ENCODE measurements around the gene NAGPA. TPM values are rescaled to one million over a fixed set of nuclear protein-coding genes. Genes with fewer than 3 reads are reported as not detected.

NAGPA gene
- total and polyA plus RNA-seq, 2 experiments from 2014 or later, result 6.3 to 20.7 TPM

- Mint-ChIP-seq H3K4me1 (peaks cover 6% of the 10 kb centered on the region), H3K36me3 (ENCODE audit: low read depth) (no peaks in the 10 kb centered on the region), H3K4me3 (no peak overlapping the region), H3K27ac (0 out of 2 replicates have a peak overlapping the region, but pooled peaks have one; percentile 28), H3K9me3 (no peaks in the 10 kb centered on the region), H3K27me3 (ENCODE audit: insufficient read depth, low read depth, poor library complexity) (peaks cover 5% of the 10 kb centered on the region)
- Histone ChIP-seq H3K79me2 (replicated peaks; ENCODE audit: insufficient read depth) (no peaks in the 10 kb centered on the region), H3K9me2 (ENCODE audit: insufficient read depth) (no peaks in the 10 kb centered on the region), H3F3A (replicated peaks; ENCODE audit: low read depth) (no peaks in the 10 kb centered on the region), H4K20me1 (replicated peaks; ENCODE audit: insufficient read depth) (no peaks in the 10 kb centered on the region), H3K4me2 (no peak overlapping the region), H3K4me1 (ENCODE audit: insufficient read depth) (no peaks in the 10 kb centered on the region), H3K4me3 (no peak overlapping the region), H3K27ac (ENCODE audit: low read depth) (no peak overlapping the region), H2AFZ (no peak overlapping the region), H3K36me3 (ENCODE audit: insufficient read depth) (no peaks in the 10 kb centered on the region), H3K27me3 (ENCODE audit: insufficient read depth) (peaks cover 2% of the 10 kb centered on the region)
- TF ChIP-seq CREB1 (CRISPR knock-in tag; IDR thresholded peaks at IDR 0.05; ENCODE audit: low read depth) (no peak), STAT1 (IDR thresholded peaks at IDR 0.05; ENCODE audit: unreplicated experiment) (no peak), ZNF114 (CRISPR knock-in tag; IDR thresholded peaks at IDR 0.05) (no peak), JUNB (IDR thresholded peaks at IDR 0.05; ENCODE audit: unreplicated experiment) (no peak), CTCF (conservative IDR thresholded peaks at IDR 0.05; ENCODE audit: low read depth in 2 of 2) (no peak), EZH2phosphoT487 (IDR thresholded peaks at IDR 0.05; ENCODE audit: unreplicated experiment) (no peak), ZNF331 (CRISPR knock-in tag; IDR thresholded peaks at IDR 0.05; ENCODE audit: low read depth) (no peak), ZNF462 (CRISPR knock-in tag; IDR thresholded peaks at IDR 0.05) (no peak), NANOG (IDR thresholded peaks at IDR 0.05; ENCODE audit: borderline replicate concordance) (no peak), POLR2AphosphoS5 (IDR thresholded peaks at IDR 0.05; ENCODE audit: low read depth) (no peak), EZH2 (IDR thresholded peaks at IDR 0.05; ENCODE audit: low read depth, unreplicated experiment) (no peak)
- TF ChIP-seq, protein P1, sequence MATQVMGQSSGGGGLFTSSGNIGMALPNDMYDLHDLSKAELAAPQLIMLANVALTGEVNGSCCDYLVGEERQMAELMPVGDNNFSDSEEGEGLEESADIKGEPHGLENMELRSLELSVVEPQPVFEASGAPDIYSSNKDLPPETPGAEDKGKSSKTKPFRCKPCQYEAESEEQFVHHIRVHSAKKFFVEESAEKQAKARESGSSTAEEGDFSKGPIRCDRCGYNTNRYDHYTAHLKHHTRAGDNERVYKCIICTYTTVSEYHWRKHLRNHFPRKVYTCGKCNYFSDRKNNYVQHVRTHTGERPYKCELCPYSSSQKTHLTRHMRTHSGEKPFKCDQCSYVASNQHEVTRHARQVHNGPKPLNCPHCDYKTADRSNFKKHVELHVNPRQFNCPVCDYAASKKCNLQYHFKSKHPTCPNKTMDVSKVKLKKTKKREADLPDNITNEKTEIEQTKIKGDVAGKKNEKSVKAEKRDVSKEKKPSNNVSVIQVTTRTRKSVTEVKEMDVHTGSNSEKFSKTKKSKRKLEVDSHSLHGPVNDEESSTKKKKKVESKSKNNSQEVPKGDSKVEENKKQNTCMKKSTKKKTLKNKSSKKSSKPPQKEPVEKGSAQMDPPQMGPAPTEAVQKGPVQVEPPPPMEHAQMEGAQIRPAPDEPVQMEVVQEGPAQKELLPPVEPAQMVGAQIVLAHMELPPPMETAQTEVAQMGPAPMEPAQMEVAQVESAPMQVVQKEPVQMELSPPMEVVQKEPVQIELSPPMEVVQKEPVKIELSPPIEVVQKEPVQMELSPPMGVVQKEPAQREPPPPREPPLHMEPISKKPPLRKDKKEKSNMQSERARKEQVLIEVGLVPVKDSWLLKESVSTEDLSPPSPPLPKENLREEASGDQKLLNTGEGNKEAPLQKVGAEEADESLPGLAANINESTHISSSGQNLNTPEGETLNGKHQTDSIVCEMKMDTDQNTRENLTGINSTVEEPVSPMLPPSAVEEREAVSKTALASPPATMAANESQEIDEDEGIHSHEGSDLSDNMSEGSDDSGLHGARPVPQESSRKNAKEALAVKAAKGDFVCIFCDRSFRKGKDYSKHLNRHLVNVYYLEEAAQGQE (IDR thresholded peaks at IDR 0.05; ENCODE audit: unreplicated experiment), result no peak
- TF ChIP-seq, protein P2, sequence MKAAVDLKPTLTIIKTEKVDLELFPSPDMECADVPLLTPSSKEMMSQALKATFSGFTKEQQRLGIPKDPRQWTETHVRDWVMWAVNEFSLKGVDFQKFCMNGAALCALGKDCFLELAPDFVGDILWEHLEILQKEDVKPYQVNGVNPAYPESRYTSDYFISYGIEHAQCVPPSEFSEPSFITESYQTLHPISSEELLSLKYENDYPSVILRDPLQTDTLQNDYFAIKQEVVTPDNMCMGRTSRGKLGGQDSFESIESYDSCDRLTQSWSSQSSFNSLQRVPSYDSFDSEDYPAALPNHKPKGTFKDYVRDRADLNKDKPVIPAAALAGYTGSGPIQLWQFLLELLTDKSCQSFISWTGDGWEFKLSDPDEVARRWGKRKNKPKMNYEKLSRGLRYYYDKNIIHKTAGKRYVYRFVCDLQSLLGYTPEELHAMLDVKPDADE (IDR thresholded peaks at IDR 0.05), result no peak
- ATAC-seq (no peak; the same call in 2 of the 3 replicates), DNase-seq (ENCODE audit: low spot score) (no peak)
Observed at GRCh38 chr16:4981473-4981872, 52.3 kb downstream of the NAGPA start.
